ENCODE results near the gene ZFYVE16.
"Not testable (repeated sequence)": the region's sequence is repeated elsewhere in the genome, so short reads cannot be mapped to it uniquely, and the experiment has no call there.

The ZFYVE16 gene

GRCh38 chr5:80387063-80387768, 20.6 kb upstream of the ZFYVE16 start:
- CTCF ChIA-PET: no interaction called here
- no peak overlapping the region for H3K27ac ChIP-seq (ENCODE audit: extremely low read depth, low read depth, low read length)
- POLR2A ChIA-PET: no interaction called here
- TF ChIP-seq ZNF214 (tag by site-specific recombination; IDR thresholded peaks at IDR 0.05; ENCODE audit: borderline replicate concordance) (no peak), GLIS1 (tag by site-specific recombination; IDR thresholded peaks at IDR 0.05) (no peak), ZNF555 (tag by site-specific recombination; conservative IDR thresholded peaks at IDR 0.05) (no peak), ZNF514 (tag by site-specific recombination; IDR thresholded peaks at IDR 0.05) (no peak), ZNF292 (tag by site-specific recombination; IDR thresholded peaks at IDR 0.05; ENCODE audit: borderline replicate concordance, low read depth) (no peak), ZNF148 (tag by site-specific recombination; IDR thresholded peaks at IDR 0.05; ENCODE audit: borderline replicate concordance) (no peak), YY2 (tag by site-specific recombination; IDR thresholded peaks at IDR 0.05) (no peak), ATF2 (tag by site-specific recombination; IDR thresholded peaks at IDR 0.05; ENCODE audit: low read depth) (no peak), ZBTB8A (tag by site-specific recombination; IDR thresholded peaks at IDR 0.05) (no peak), KLF10 (tag by site-specific recombination; IDR thresholded peaks at IDR 0.05) (no peak), ZNF133 (tag by site-specific recombination; IDR thresholded peaks at IDR 0.05) (no peak)
- H3K4me1 ChIP-seq (ENCODE audit: control insufficient read depth, insufficient read depth, low read length): no peaks in the 10 kb centered on the region
- H3K9me3 ChIP-seq (ENCODE audit: control insufficient read depth, insufficient read depth, low read depth, low read length): no peaks in the 10 kb centered on the region
- H3K4me3 ChIP-seq (ENCODE audit: low read depth, low read length): no peak overlapping the region
- H3K36me3 ChIP-seq (ENCODE audit: control insufficient read depth in 2 of 2, insufficient read depth in 1 of 2, low read length in 2 of 2): no peaks in the 10 kb centered on the region

GRCh38 chr5:80389580-80389979, 18.3 kb upstream of the ZFYVE16 start:
- ChIA-PET POLR2A (no interaction called here), CTCF (no interaction called here)
- no peak overlapping the region for H3K4me3 ChIP-seq (ENCODE audit: low read depth, low read length)
- no peaks in the 10 kb centered on the region for H3K36me3 ChIP-seq (ENCODE audit: control insufficient read depth in 2 of 2, insufficient read depth in 1 of 2, low read length in 2 of 2)
- no peak for TF ChIP-seq ZBTB1 (tag by site-specific recombination; IDR thresholded peaks at IDR 0.05)
- TF ChIP-seq ZNF777 (tag by site-specific recombination; IDR thresholded peaks at IDR 0.05; ENCODE audit: borderline replicate concordance): no peak
- TF ChIP-seq ZNF362 (tag by site-specific recombination; IDR thresholded peaks at IDR 0.05): no peak
- no peak for TF ChIP-seq HOXC10 (CRISPR knock-in tag; IDR thresholded peaks at IDR 0.05)
- no peak for TF ChIP-seq MYNN (tag by site-specific recombination; IDR thresholded peaks at IDR 0.05; ENCODE audit: borderline replicate concordance)
- TF ChIP-seq HIC1 (tag by site-specific recombination; IDR thresholded peaks at IDR 0.05): no peak
- no peak for TF ChIP-seq GLI2 (tag by site-specific recombination; IDR thresholded peaks at IDR 0.05; ENCODE audit: borderline replicate concordance, low read depth)
- no peak for TF ChIP-seq TRIM28 (IDR thresholded peaks at IDR 0.05; ENCODE audit: borderline replicate concordance, low read length)
- TF ChIP-seq ZFP41 (tag by site-specific recombination; IDR thresholded peaks at IDR 0.05; ENCODE audit: borderline replicate concordance): no peak
- TF ChIP-seq ZNF585B (tag by site-specific recombination; IDR thresholded peaks at IDR 0.05): no peak
- TF ChIP-seq ZNF426 (tag by site-specific recombination; IDR thresholded peaks at IDR 0.05): no peak
- TF ChIP-seq ZNF138 (tag by site-specific recombination; IDR thresholded peaks at IDR 0.05; ENCODE audit: borderline replicate concordance): no peak
- no peak for TF ChIP-seq ZNF629 (tag by site-specific recombination; IDR thresholded peaks at IDR 0.05)
- TF ChIP-seq ZNF549 (tag by site-specific recombination; IDR thresholded peaks at IDR 0.05): no peak
- no peaks in the 10 kb centered on the region for H3K4me1 ChIP-seq (ENCODE audit: control insufficient read depth, insufficient read depth, low read length)
- H3K27ac ChIP-seq (ENCODE audit: extremely low read depth, low read depth, low read length): no peak overlapping the region
- no peaks in the 10 kb centered on the region for H3K9me3 ChIP-seq (ENCODE audit: control insufficient read depth, insufficient read depth, low read depth, low read length)

- H3K27ac ChIP-seq (ENCODE audit: extremely low read depth, low read depth, low read length); H3K4me3 ChIP-seq (ENCODE audit: low read depth, low read length); H3K4me1 ChIP-seq (ENCODE audit: control insufficient read depth, insufficient read depth, low read length); POLR2A ChIA-PET; H3K9me3 ChIP-seq (ENCODE audit: control insufficient read depth, insufficient read depth, low read depth, low read length); H3K36me3 ChIP-seq (ENCODE audit: control insufficient read depth in 2 of 2, insufficient read depth in 1 of 2, low read length in 2 of 2); CTCF ChIA-PET: not testable (repeated sequence)
These were observed 17.5 kb upstream of the ZFYVE16 start for GRCh38 chr5:80390413-80390812.

All from HEK293 (cell line).